Ammon's horn (tissue), 1 donor: ENCODE measurements around the gene LTBR.

Experiments
- DNase-seq: peaks from one replicate; pipeline ENCODE4 v3.0.0-alpha.2; 2016; ENCODE audit warnings: low spot score

The LTBR gene

DNA sequence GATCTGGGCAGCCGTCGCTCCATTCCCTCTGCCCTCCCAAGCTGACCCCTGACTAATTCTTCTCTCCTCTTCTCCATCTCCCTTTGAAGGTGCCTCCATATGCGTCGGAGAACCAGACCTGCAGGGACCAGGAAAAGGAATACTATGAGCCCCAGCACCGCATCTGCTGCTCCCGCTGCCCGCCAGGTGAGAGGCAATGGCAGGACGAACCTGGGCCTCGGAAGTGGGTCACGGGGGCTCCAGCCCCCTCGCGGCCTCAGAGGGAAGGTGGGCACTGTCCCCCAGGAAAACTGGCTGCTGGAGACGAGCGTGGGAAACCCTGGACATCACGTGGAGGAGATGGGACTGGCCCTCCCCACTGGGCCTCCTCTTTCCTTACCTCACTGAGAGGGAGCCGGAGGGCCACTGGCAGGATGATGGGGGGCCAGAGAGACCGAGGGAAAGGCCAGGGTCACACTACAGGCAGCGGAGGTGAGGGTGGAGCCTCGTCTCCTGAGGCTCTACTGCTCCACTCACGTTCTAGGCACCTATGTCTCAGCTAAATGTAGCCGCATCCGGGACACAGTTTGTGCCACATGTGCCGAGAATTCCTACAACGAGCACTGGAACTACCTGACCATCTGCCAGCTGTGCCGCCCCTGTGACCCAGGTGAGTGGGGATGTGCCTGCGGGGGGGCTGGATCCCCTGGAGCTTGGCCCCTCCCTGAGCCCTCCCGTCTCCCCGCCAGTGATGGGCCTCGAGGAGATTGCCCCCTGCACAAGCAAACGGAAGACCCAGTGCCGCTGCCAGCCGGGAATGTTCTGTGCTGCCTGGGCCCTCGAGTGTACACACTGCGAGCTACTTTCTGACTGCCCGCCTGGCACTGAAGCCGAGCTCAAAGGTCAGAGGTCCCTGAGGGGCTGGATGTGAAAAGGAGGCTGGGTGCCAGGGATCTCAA is 806 bp downstream of the LTBR start:
- DNase-seq = no peak

DNA sequence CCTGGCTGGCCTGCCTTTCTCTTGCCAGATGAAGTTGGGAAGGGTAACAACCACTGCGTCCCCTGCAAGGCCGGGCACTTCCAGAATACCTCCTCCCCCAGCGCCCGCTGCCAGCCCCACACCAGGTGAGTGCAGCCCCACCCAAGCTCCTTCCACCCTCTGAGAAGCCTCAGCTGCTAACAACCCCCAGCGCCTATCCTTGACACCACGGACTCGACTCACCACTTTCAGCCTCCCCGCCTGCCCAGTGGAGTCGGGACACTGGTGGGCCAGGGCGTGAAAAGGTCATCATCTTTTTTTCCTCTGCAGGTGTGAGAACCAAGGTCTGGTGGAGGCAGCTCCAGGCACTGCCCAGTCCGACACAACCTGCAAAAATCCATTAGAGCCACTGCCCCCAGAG is 2.1 kb downstream of the LTBR start:
- DNase-seq = no peak

DNA sequence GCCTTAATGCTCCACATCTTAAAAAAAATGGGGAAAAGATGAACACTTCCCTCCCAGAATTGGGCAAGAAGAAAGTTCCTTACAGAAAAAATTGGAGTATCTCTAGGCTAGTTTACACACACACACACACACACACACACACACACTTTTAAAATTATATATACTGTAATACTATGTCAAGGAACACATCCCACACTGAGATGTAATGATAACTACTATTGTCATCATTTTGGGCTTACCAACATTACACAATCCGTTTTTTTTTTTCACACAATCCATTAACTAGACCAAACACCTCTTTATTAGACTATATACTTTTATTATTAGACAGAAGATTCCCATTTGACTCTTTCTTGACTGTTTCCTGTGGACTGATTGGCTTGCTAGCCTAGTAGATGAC is 2.5 kb downstream of the LTBR start:
- no peak for DNase-seq

- no peak for DNase-seq
Measured at GRCh38 chr12:6387541-6387940, 3.6 kb downstream of the LTBR start.

GRCh38 chr12:6390084-6390799 is 6.3 kb downstream of the LTBR start:
- no peak for DNase-seq

GRCh38 chr12:6391013-6391412 is 7.1 kb downstream of the LTBR start:
- no peak for DNase-seq

DNA sequence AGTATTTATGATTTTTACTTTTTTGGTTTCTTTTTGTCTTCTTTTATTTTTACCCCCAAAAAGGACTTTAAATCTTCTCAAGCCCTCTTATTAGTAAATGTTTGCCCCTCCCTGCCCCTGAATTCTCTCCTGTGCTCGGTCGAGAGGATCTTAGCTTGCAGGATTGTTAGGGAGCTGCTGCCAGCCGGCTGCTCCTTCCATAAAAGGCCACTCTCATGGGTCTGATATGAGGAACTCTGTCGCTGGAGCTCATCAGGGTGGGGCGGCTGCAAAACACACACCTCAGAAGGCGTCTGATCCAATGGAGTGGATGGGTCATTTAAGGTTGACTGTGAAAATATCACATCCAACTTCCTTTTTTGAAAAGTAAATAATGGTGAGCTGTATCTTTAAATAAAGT is 8.5 kb downstream of the LTBR start:
- no peak for DNase-seq

DNA sequence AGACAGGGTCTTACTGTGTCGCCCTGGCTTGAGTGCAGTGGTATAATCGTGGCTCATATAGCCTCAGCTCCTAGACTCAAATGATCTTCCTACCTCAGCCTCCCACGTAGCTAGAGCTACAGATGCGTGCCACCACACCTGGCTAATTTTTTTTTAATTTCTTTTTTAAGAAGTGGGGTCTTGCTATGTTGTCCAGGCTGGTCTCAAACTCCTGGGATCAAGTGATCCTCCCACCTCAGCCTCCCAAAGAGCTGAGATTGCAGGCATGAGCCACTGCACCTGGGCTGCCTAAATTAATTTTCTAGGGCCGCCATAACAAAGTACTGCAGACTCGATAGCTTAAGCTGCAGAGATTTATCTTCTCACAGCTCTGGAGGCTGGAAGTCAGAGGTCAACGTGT is 9.1 kb downstream of the LTBR start:
- no peak for DNase-seq

- peak; percentile 54 for DNase-seq
Measured at GRCh38 chr12:6394398-6394797, 10.4 kb downstream of the LTBR start.

DNA sequence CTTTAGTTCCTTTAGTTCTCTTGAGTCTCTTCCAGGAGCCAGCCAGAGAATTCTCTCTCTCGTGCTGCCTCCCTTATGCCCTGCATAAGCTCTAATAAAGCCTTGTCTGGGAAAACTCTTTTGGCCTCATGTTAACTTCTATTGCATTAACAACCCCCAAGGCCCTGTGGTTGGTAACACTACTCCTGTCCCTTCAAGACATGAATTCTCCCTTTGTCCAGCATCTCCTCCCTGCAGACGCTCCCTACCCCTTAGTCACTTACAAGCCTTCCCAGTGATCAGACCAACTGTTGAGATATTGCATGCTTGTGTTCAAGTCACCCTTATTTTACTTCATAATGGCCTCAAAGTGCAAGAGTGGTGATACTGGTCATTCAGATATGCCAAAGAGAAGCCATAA is 12.1 kb downstream of the LTBR start:
- no peak for DNase-seq

- no peak for DNase-seq
Measured at GRCh38 chr12:6399884-6400644, 16.1 kb downstream of the LTBR start.

DNA sequence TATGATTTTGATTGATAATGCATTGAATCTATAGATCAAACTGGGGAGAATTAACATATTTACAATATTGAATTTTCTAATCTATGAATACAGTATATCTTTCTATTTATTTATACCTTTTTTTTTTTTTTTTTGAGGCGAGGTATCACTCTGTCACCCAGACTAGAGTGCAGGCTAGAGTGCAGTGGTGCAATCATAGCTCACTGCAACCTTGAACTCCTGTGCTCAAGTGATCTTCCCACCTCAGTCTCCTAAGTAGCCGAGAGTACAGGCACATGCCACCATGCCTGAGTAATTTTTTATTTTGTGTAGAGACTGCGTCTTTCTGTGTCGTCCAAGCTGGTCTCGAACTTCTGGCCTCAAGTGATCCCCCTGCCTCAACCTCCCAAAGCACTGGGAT is 20.4 kb downstream of the LTBR start:
- no peak for DNase-seq

DNA sequence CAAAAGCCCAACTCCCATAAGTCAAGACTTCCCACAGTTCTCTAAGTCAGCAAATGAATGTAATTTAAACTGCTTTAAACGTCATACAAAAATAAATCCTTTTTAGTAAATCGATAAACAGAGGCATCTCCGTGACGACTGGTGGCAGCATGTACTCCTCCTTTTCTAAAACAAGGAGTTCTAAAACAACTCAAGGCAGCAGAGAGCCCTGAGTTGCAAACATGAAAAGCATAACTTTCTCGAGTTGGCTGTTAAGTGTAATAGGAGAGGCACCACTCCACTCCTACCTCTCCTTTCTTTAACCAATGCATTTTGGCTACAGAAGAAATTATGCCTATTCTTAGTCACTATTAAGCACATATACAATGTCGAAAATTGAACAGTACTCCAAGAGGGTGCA is 22.0 kb downstream of the LTBR start:
- no peak for DNase-seq

DNA sequence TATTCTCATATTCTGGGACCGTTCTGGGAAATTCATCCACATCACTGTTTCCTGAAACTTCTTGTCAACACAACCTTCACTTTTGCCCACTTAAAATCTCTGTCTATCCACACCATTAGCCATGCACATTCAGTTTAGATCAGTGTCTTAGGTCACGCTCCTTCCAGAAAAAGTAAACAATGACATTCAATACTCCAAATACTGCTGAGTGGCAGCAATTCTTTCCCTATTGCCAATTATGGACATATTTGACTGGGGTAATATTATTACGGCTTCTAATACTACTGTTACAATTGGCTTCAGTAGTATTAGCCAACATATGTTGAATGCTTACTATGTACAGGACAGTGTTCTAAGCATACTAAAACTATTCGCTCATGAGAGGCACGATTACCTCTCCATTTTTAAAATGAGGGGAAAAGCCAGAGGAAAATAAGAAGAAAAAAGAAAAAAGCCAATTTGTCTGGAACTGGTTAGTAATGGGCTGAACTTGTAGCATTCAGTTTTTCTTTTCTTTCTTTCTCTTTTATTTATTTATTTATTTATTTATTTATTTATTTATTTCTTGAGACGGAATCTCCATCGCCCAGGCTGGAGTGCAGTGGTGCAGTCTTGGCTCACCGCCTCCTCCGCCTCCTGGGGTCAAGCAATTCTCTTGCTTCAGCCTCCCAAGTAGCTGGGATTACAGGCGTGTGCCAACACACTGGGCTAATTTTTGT is 23.4 kb downstream of the LTBR start:
- DNase-seq = no peak

GRCh38 chr12:6416596-6416995 is 32.6 kb downstream of the LTBR start:
- peak; percentile 61 for DNase-seq

GRCh38 chr12:6418796-6419195 is 34.8 kb downstream of the LTBR start:
- no peak for DNase-seq

DNA sequence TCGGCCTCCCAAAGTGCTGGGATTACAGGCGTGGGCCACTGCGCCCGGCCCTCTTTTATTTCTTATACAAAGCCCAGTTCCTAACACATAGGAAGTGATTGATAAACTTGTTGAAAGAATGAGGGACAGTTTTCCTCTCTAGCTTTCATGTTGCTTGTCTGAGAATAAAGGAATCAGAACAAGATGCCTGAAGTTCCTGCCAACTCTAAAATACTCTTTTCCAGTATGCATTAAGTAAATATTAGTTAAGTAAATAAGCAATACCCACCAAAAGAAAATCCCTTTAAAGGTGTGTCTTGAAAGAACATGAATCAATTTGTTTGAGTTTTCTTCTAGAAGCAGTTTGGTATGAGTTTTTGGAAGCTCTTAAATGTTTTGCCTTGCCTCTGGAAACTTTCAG is 36.4 kb downstream of the LTBR start:
- DNase-seq = no peak

DNA sequence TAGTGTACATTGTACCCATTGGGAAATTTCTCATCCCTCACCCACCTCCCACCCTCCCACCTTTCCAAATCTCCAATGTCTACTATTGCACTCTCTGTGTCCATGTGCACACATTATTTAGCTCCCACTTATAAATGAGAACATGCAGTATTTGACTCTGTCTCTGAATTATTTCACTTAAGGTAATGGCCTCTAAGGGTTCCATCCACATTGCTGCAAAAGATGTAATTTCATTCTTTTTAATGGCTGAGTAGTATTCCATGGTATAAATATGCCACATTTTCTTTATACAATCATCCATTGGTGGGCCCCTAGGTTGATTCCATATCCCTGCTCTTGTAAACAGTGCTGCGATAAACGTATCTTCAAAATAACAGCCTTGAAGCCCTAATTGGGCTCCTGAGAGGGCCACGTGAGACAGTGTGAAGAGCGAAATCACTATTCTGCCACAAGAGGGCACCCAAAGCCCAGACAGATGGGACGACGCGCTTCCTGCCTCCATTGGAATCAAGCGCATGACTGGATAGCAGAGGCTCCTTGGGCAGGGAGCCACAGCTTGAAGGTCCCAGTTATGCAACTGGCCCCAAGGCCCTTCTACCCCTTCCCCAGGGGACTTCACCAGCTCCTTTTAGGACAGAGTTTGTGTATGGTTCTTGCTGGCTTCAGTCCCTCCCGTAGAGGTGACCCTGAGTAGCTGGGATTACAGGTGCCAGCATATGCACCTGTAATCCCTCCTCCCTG is 39.5 kb downstream of the LTBR start:
- DNase-seq = peak; percentile 95

DNA sequence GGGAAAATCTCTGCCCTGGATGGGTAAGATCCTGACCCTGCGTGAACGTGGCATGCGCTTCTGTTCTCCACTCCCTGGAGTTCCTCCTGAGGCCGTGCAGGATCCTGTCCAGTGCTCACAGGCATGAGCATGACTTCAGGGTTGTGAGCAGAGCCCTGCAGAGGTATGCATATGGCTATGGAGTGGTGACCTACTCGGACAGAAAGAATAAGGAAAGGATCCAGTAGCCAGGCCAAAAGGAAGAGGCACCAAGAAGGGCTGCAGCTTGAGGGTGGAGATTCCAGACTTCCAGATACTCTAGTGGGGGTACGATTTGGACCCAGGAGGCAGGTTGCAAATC is 40.0 kb downstream of the LTBR start:
- DNase-seq = no peak

DNA sequence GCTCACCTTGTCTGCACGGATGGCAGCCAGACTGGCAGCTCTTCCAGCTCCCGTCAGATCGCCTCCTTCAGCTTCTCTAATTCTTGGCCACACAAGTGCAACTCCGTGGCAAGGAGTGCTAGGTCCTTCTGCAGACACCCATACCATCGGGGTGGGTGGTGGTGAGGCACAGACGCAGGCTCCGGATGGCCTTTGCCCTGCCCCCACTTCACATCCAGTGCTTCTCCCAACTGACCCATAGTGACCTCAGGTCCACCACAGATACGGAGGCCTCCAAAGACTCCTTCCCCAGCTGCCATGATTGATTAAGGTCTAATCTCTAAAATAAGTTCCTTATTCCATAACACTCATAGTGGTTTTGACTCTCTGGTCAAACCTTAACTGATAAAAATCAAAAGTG is 40.9 kb downstream of the LTBR start:
- DNase-seq = no peak
